ENCODE measurements around the gene ERBB4. TPM values are rescaled to one million over a fixed set of nuclear protein-coding genes. Genes with fewer than 3 reads are reported as not detected.

Gene ERBB4
- total RNA-seq, 4 donors from 2014 or later: 0.04 to 0.57 (median 0.35) TPM; not detected in 1

DNA sequence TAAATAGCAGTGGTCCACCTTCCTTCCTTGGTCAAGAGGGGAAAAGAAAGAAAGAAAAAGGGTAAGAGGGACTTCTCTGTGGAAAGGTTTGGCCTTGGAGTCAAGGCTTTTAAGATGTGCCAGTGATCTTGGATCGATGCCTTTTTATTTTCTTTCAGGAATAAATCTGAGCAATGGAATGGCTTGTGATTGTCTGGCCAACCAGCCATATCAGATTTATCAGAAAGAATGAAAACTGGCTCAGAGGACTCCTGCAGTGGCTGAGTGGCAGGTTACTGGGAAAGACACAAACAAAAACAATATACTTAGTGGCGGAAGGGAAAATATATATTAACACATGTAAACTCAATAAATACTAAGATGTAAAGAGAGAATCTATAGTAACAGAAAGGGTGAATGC is 4.3 kb downstream of the ERBB4 start:
- Histone ChIP-seq H3K4me1 (peaks cover 16 to 34% (median 23%) of the 10 kb centered on the region in 3 donors), H3K9me3 (no peaks in the 10 kb centered on the region), H3K4me3 (no peak overlapping the region), H3K27me3 (peaks cover 8 to 67% (median 14%) of the 10 kb centered on the region in 4 donors), H3K36me3 (no peaks in the 10 kb centered on the region), H3K27ac (no peak overlapping the region)
- WGBS, 2 donors: 87 to 89% methylated on average over 2 of the region's 2 CpGs
- no peak for DNase-seq
- no peak for TF ChIP-seq CTCF (IDR thresholded peaks at IDR 0.05)
- TF ChIP-seq POLR2A (IDR thresholded peaks at IDR 0.05): no peak
- intact Hi-C loops (cut with DNase I): no loop called here

DNA sequence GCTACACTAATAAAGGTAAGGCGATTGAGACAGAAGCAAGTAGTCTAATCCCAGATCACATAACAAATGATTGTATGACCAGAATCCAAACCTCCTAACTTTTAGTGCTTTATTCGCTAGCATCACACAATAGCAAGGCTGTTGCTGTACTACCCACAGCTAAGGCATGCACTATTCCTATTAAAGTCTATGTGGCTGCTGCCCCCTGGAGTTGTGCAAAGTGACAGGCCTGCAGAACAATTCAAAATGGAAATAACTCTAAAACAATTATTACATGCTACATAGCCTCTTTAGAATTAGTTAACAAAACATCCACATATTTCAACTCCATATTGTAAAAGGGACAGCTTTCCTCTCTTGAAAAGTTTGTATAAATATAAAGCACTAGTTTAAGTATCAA is 6.0 kb downstream of the ERBB4 start:
- WGBS, 2 donors: 87 to 91% methylated on average over 2 of the region's 2 CpGs

GRCh38 chr2:212532087-212532486 is 6.5 kb downstream of the ERBB4 start:
- Histone ChIP-seq H3K27ac (no peak overlapping the region), H3K4me3 (no peak overlapping the region), H3K36me3 (no peaks in the 10 kb centered on the region), H3K27me3 (peaks cover 0 to 48% (median 8%) of the 10 kb centered on the region in 4 donors), H3K4me1 (peaks cover 9 to 12% (median 11%) of the 10 kb centered on the region in 3 donors), H3K9me3 (no peaks in the 10 kb centered on the region)
- TF ChIP-seq CTCF (IDR thresholded peaks at IDR 0.05) (no peak), POLR2A (IDR thresholded peaks at IDR 0.05) (no peak)
- intact Hi-C loops (cut with DNase I): no loop called here
- WGBS, 2 donors: 72 to 74% methylated on average over 3 of the region's 3 CpGs
- no peak for DNase-seq

More for the DNA sequence above, 6.0 kb downstream of the ERBB4 start:
- peaks cover 13 to 17% (median 16%) of the 10 kb centered on the region in 3 donors for H3K4me1 ChIP-seq
- no peak for TF ChIP-seq CTCF (IDR thresholded peaks at IDR 0.05)
- no peak for TF ChIP-seq POLR2A (IDR thresholded peaks at IDR 0.05)
- H3K4me3 ChIP-seq: no peak overlapping the region
- H3K9me3 ChIP-seq: no peaks in the 10 kb centered on the region
- intact Hi-C loops (cut with DNase I): no loop called here
- DNase-seq: no peak
- H3K27ac ChIP-seq: no peak overlapping the region
- no peaks in the 10 kb centered on the region for H3K36me3 ChIP-seq
- peaks cover 4 to 49% (median 10%) of the 10 kb centered on the region in 4 donors for H3K27me3 ChIP-seq

GRCh38 chr2:212531499-212531898 is 7.1 kb downstream of the ERBB4 start:
- DNase-seq: no peak
- H3K4me1 ChIP-seq: peaks cover 3 to 6% (median 5%) of the 10 kb centered on the region in 3 donors
- peaks cover 0 to 45% (median 3%) of the 10 kb centered on the region in 4 donors for H3K27me3 ChIP-seq
- WGBS, 2 donors: 88 to 97% methylated on average over 1 of the region's 1 CpG
- H3K36me3 ChIP-seq: no peaks in the 10 kb centered on the region
- H3K27ac ChIP-seq: no peak overlapping the region
- intact Hi-C loops (cut with DNase I): no loop called here
- no peaks in the 10 kb centered on the region for H3K9me3 ChIP-seq
- no peak for TF ChIP-seq POLR2A (IDR thresholded peaks at IDR 0.05)
- TF ChIP-seq CTCF (IDR thresholded peaks at IDR 0.05): no peak
- no peak overlapping the region for H3K4me3 ChIP-seq

DNA sequence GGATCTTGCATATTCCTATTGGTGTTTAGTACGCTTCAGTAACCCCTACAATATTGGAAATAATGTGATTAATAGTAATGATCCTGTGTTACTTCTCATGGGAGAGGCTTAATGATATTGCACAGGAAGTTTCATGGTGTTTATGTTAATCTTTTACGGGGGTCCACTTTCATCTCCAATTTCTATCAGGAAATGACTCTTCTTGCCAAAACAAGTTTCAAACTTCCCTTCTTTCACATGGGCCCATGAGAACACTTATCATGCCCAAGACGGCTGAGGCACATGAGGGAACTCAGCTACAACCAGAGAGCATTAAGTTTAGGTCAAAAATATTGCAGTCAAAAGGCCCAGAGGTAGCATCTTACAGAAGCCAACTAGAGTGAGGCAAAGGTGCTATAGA is 7.6 kb downstream of the ERBB4 start:
- 39 to 59% methylated on average over 3 of the region's 3 CpGs for WGBS, 2 donors
- TF ChIP-seq CTCF (IDR thresholded peaks at IDR 0.05) (no peak), POLR2A (IDR thresholded peaks at IDR 0.05) (no peak)
- DNase-seq: no peak
- Histone ChIP-seq H3K36me3 (no peaks in the 10 kb centered on the region), H3K27ac (no peak overlapping the region), H3K4me1 (peaks cover 0 to under 1% (median 0%) of the 10 kb centered on the region in 3 donors), H3K4me3 (no peak overlapping the region), H3K9me3 (no peaks in the 10 kb centered on the region), H3K27me3 (peaks cover 0 to 40% (median under 1%) of the 10 kb centered on the region in 4 donors)
- intact Hi-C loops (cut with DNase I): no loop called here

Measured in esophagus squamous epithelium (tissue), 5 donors.